ENCODE data around the gene SNX8.

DNA sequence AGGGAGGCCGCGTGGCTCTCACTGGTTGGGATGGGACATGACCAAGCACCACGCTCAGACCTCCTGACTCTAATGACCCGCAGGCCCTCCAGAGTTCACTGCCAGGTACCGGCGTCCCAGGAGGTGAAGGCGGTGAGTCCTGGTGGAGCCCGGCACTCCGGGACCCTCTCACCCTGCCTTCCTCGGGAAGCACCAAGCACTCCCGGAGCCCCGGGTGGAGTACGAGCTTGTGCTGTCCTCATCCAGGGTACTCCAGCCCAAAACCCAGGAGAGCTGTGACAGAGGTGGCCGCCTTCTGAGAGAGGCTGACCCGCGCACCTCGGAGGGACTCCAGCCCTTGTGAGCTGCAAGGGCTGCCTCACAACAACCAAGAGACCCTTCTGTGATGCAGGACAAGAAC lies 90.9 kb downstream of the SNX8 start:
- TF ChIP-seq TAF1 (IDR thresholded peaks at IDR 0.05; ENCODE audit: low read depth, low read length) (no peak), YY1 (IDR thresholded peaks at IDR 0.05; ENCODE audit: low read depth, low read length) (no peak), EP300 (IDR thresholded peaks at IDR 0.05; ENCODE audit: borderline replicate concordance in 1 of 2, low read depth in 2 of 2, low read length in 2 of 2) (no peak), CBX5 (IDR thresholded peaks at IDR 0.05; ENCODE audit: low read depth, low read length) (no peak), JUN (IDR thresholded peaks at IDR 0.05; ENCODE audit: low read depth, low read length) (no peak)
- TF ChIP-seq, protein P1, sequence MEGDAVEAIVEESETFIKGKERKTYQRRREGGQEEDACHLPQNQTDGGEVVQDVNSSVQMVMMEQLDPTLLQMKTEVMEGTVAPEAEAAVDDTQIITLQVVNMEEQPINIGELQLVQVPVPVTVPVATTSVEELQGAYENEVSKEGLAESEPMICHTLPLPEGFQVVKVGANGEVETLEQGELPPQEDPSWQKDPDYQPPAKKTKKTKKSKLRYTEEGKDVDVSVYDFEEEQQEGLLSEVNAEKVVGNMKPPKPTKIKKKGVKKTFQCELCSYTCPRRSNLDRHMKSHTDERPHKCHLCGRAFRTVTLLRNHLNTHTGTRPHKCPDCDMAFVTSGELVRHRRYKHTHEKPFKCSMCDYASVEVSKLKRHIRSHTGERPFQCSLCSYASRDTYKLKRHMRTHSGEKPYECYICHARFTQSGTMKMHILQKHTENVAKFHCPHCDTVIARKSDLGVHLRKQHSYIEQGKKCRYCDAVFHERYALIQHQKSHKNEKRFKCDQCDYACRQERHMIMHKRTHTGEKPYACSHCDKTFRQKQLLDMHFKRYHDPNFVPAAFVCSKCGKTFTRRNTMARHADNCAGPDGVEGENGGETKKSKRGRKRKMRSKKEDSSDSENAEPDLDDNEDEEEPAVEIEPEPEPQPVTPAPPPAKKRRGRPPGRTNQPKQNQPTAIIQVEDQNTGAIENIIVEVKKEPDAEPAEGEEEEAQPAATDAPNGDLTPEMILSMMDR (IDR thresholded peaks at IDR 0.05; ENCODE audit: control extremely low read depth in 1 of 3, insufficient read depth in 1 of 3, low read depth in 1 of 3, low read length in 3 of 3), result no peak
